NCI-H2227 (cell line): ENCODE measurements around the gene TRDMT1.

Source experiments
- DNase-seq: peaks from one replicate; lab custom pipeline; 2025; ENCODE audit not compliant: unreplicated experiment; lab: John Stamatoyannopoulos, UW

TRDMT1 gene

GRCh38 chr10:17213646-17214349 is 12.3 kb upstream of the TRDMT1 start:
- no peak for DNase-seq

DNA sequence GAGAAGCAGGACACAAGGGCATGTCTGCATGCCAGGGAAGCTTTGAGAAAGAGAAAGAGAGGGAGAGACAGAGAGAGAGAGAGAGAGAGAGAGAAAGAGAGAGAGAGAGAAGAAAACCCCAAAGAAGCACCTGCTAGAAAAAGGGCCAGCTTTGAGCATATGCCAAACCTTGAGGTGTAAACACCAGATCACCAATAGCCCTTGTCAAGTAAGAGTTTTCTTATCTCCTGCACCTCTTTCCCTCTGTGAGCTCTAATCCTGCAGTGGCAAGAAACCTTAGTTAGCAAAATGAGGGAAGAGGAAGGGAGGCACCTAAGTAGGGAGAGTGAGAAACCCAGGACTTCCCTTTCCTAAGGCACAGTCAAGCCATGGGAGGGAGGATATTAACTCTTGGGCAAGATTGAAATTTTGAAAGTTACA is 11.3 kb upstream of the TRDMT1 start:
- no peak for DNase-seq

DNA sequence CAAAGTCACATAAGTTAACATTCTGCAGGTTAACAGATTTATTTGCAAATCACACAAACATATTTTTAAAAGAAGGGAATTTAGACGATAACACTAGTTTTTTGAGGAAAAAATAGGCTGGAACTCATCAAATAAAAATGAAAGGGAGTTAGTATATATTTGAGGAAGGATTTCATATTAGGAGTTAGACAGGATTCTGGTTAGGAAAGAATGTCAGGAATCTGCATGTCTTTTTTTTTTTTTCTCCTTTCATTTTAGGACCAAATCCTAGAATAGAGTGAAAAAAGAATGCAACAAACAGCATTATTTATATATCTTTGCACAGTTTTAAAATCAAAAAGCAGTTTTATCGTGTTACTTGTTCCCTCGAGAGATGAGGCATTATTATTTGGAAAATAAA is 8.9 kb upstream of the TRDMT1 start:
- DNase-seq: no peak

DNA sequence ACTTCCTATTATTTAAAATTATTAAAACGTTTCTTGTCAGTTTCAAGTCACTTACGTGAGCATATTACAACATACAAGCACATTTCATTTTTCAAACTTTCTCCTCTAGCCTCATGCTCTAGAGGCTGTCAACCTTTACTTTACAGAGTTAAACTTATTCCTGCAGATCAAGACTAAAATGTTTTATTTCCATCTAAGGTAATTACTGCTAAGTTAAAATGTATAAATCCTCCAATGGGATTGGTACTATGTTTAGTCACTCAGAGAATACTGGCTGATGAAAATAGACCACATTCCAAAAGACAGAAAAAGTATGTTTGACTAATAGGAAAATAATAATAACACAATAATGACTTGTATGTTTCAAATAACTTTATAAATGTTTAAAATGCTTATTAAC is 8.4 kb upstream of the TRDMT1 start:
- DNase-seq: no peak

GRCh38 chr10:17209302-17209701 is 7.8 kb upstream of the TRDMT1 start:
- no peak for DNase-seq

- no peak for DNase-seq
Observed at GRCh38 chr10:17208476-17208875, 7.0 kb upstream of the TRDMT1 start.

DNA sequence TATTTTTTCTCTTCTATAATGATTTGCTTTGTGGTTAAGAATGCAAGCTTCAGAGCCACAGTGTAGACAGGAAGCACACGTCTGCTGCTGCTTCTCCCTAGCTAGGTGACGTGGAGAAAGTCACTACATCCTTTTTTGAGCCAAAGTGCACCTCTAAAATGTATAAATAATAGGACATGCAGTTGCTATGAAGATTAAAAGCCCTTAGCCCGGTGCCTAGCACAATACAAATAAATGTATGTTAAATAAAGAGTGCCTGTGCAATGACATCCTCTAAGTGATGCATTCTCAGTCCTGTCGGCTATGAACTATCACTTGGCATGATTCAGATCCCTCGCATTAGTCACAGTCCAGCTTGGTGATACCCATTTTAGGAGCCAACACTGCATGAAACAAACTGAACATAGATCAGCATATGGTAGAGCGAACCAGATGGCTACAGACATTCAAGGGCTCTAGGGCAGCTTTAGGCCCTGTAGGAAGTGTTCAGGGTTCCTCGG is 4.8 kb upstream of the TRDMT1 start:
- no peak for DNase-seq

DNA sequence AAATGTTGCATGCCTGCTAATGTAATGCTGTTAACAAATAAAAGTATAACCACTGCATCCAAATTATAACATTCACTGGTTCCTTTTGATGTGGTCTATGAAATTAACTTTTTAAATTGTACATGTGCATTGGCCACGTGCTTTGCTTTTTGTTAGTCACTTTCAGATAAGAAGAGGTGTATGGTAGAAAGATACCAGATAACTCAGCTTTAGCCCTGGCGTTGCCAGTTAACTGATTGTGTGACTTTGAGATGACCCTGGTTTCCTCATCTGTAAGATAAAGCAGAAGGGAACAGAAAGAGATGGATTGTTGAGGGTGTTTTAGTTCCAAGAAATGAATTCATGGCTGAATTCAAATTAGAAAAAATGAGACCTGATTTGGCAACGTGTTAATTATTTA is 1.9 kb upstream of the TRDMT1 start:
- DNase-seq: no peak

DNA sequence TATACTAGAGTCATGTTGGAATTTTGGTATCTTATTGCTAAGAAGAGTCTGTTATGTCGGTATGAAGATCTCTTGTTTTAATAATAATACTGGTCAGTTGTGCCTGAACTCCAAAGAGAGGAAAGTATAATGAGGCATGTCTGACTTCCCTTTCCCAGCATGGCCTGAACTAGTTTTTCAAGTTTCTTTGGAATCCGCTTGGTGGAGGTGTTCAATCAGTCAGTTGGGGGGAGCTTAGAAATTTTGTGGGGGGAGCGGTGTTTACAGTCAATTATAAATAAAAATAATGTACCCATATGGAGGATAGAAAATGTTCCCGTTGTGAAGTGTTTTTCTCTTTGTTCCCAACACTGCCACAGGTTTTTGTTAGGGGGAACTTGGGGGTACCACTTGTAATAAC is 1.5 kb upstream of the TRDMT1 start:
- DNase-seq: no peak

DNA sequence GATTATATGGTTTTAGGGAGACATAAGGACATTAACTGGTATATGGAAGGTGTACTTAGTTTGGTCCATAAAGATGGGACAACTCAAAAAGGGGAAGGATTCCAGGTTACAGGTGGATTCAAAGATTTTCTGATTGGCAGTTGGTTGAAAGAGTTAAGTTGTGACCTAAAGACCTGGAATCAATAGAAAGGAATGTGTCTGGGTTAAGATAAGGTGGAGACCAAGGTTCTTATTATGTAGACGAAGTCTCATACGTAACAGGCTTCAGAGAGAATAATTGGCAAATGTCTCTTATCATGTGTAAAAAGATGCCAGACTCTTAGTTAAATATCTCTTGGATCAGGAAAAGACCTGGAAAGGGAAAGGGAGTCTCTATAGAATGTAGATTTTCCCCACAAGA is 1.0 kb upstream of the TRDMT1 start:
- no peak for DNase-seq

DNA sequence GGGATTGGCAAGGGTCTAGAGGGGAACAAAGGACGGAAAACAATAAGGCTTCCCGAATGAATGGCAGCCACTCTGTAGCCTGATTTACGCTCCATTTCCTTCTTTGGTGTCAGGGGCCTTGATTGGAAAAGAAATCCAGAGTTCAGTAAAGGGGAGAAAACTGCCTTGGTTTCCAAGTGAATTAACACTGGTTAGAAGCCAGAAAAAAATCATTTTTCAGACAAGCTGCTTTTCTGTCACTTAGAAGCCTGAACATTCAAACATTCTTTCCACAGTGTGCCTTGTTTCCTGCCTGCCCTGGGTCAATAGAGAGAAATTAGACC is 283 bp upstream of the TRDMT1 start:
- DNase-seq: no peak

- DNase-seq: no peak
Observed at GRCh38 chr10:17200001-17200911, 1.2 kb downstream of the TRDMT1 start.

GRCh38 chr10:17199351-17199804 is 2.1 kb downstream of the TRDMT1 start:
- no peak for DNase-seq

DNA sequence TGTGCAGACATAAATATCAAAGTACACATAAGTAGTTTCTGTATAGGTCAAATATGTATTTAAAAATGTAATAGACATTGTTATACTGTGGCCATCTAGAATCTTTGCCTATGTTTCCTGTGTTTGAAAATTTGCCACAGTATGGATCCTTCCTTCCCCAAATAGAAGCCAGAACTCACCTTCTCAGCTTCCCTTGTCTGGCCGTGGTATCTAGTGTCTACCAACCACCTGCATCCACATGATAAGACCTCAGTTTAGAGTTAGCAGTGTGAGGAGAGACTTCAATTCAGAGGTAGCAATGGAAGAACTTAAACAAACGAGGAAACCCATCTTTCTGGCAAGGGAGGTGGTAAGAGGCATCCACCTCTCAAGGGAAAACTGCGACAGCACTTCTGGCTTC is 4.9 kb downstream of the TRDMT1 start:
- no peak for DNase-seq

DNA sequence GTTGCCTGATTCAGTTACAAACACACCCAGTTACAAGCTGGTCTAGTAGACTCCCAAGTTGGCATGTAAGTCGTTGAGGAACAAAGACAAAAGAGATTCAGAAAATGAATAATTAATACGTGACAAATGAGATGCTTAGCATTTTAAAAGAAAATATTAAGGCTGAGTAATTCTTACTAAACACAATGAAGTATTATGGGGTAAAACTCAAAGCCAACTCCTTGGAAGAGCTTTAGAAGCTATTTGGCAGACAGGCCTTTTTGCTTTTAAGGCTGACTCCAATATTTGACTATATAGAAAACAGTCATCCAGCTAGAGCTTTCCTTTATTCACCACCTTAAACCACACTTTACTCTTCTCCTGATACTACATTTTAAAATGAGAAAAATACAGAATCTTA is 5.4 kb downstream of the TRDMT1 start:
- DNase-seq: no peak

GRCh38 chr10:17195083-17195482 is 6.4 kb downstream of the TRDMT1 start:
- no peak for DNase-seq

DNA sequence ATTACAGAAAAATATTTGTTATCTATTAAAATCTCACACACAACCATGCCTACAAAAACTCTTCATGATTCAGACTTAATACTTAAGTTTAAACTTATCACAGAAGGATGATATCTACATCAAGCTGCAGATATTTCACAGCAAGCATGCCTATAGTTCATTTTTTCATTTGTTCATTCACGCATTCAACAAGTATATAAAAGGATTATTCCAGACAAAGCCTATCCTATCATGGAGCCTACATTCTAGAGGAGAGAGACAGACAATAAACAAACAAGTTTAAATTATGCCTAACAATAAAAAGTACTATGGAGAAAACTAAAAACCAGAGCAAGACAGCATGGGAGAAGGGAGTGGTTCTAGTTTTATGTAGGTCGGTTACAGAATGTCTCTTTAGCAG is 10.9 kb downstream of the TRDMT1 start:
- no peak for DNase-seq

DNA sequence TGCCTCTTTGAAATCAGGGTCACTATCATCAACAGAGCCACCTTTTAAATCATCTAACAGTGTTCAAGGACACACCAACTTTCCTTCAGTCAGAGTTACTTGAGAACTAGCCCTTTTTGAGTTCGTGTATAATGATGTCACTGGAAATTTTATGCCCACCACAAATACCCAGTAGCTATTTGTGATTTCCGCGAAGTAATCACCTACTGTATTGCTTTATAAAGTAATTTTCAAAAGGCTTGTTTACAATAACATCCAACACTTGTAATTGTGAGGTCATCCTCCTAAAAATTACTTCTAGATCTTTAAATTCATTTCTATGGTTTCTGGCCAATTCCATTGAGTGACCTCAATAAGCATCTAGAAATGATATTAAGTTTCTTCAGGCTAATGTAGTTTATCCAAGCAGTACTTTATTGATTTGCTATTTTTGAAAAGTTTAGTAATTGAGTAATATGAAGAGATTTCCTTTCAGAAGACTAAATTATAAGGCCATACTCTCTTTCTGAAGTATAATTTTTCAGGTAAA is 12.8 kb downstream of the TRDMT1 start:
- DNase-seq: no peak

DNA sequence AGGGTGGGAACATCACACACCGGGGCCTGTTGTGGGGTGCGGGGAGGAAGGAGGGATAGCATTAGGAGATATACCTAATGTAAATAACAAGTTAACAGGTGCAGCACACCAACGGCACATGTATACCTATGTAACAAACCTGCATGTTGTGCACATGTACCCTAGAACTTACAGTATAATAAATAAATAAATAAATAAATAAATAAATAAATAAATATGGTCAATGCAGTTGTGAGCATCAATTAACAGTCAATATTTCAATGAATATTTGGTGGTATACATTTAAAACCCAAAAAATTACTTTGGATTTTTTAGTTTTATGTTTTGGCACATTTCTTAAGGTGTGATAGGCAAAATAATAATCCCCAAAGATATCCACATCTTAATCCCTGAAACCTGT is 15.6 kb downstream of the TRDMT1 start:
- DNase-seq: no peak

GRCh38 chr10:17183110-17183509 is 18.4 kb downstream of the TRDMT1 start:
- DNase-seq: no peak

DNA sequence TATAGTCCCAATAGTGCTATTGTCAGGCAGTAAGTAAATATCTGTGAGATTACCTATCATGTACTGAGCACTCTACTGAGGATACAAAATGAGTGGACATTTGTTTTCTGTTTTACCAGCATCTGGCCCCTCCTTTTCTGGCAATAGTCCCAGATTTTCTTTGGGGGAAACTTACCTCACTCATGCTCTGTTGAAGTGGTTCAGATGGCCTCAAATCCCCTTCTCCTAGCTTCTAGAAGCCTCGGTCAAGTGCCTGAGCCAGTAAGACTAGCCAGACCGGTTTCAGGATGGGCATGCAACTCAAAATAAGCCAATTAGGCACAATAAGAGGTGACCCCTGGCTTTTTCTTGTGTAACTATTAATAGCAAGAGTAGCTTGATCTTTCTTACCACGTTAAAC is 19.7 kb downstream of the TRDMT1 start:
- no peak for DNase-seq

- no peak for DNase-seq
Observed at GRCh38 chr10:17181110-17181509, 20.4 kb downstream of the TRDMT1 start.
